Spleen (tissue), 11 donors: ENCODE measurements around the gene NEDD4L. TPM values are rescaled to one million over a fixed set of nuclear protein-coding genes. Genes with fewer than 3 reads are reported as not detected.

Experiments
- DNase-seq: peaks from one replicate; pipeline ENCODE4 v3.0.0-alpha.2; 2020
- H3K27ac ChIP-seq, 8 donors: fragments of 200-600 bp; sonication (generic) in 7 of 8; 1 replicate in 4 of 8; 2 replicates in 4 of 8; pipeline versions ENCODE4 v1.5.0 to v1.8.0; 2016 to 2021; ENCODE audit warnings: inconsistent platforms in 4 of 8, mild to moderate bottlenecking in 4 of 8, moderate library complexity in 1 of 8
- H3K27me3 ChIP-seq, 7 donors: fragments of 200-600 bp; sonication (generic) in 6 of 7; replicated peaks in 1 of 7; 1 replicate in 4 of 7; 2 replicates in 3 of 7; pipeline versions ENCODE4 v1.5.0 to v1.8.0; 2016 to 2021; ENCODE audit warnings: inconsistent platforms in 3 of 7, mild to moderate bottlenecking in 1 of 7
- H3K36me3 ChIP-seq, 6 donors: fragments of 200-600 bp; sonication (generic) in 5 of 6; 1 replicate in 4 of 6; 2 replicates in 2 of 6; pipeline versions ENCODE4 v1.5.0 to v1.8.0; 2016 to 2021; ENCODE audit warnings: inconsistent platforms in 2 of 6
- H3K4me1 ChIP-seq, 6 donors: fragments of 200-600 bp; sonication (generic) in 5 of 6; 1 replicate in 3 of 6; 2 replicates in 3 of 6; pipeline versions ENCODE4 v1.5.0 to v1.8.0; 2016 to 2021; ENCODE audit warnings: inconsistent platforms in 3 of 6
- H3K4me3 ChIP-seq, 8 donors: fragments of 200-600 bp; sonication (generic) in 7 of 8; 1 replicate in 4 of 8; 2 replicates in 4 of 8; pipeline versions ENCODE4 v1.5.0 to v1.8.0; 2016 to 2021; ENCODE audit warnings: inconsistent platforms in 4 of 8, mild to moderate bottlenecking in 4 of 8, moderate library complexity in 2 of 8
- H3K9me3 ChIP-seq, 8 donors: fragments of 200-600 bp; sonication (generic) in 7 of 8; 1 replicate in 4 of 8; 2 replicates in 4 of 8; pipeline versions ENCODE4 v1.5.0 to v1.8.0; 2016 to 2021; ENCODE audit warnings: inconsistent platforms in 4 of 8
- POLR2A ChIP-seq, 3 donors: fragments of 450-650 bp; IDR thresholded peaks; one replicate each; pipeline ENCODE4 v1.5.1; 2017; ENCODE audit warnings: antibody characterized with exemption in 3 of 3, mild to moderate bottlenecking in 1 of 3
- POLR2AphosphoS5 ChIP-seq, 3 donors: sonication (generic); formaldehyde crosslinking; IDR thresholded peaks; one replicate each; pipeline ENCODE4 v1.5.1; 2017; ENCODE audit warnings: antibody characterized with exemption in 3 of 3
- WGBS, 5 donors: extraction: QIAGEN DNeasy Blood & Tissue Kit in 3 of 5; methylation state at CpG; one replicate each; pipeline versions ENCODE4 v1.1.5 to v1.1.7; 2013 to 2018; 5-methylcytosine and 5-hydroxymethylcytosine counted together
- intact Hi-C: fragments of 100-400 bp; cut with DNase I; formaldehyde crosslinking; loops from one replicate; pipeline ENCODE4 v1.15.0; 2023; ENCODE audit warnings: low total_unique reads
- polyA plus RNA-seq, 3 donors: library from polyadenylated mRNA; stranded (reverse); fragments of 200-250 nt; gene quantifications; one replicate each; pipeline ENCODE4 v1.2.1, GENCODE V29; 2013
- total RNA-seq, 7 donors: library from RNA; depleted of rRNA in 3 of 7; stranded (reverse); fragments of >200 nt in 3 of 7; fragmentation: NEBNext Ultra II Directional in 4 of 7; extraction: Animal tissue kit (Norgen Biotek cat#: 25700) in 4 of 7; gene quantifications; one replicate each; pipeline versions ENCODE4 v1.1.0 to v1.2.1, GENCODE V29; 2016 to 2021
- TF ChIP-seq, protein P1 (sequence below), 11 experiments: fragments of 200-600 bp in 7 of 11; fragments of 450-650 bp in 4 of 11; sonication (generic) in 4 of 11; IDR thresholded peaks in 8 of 11; conservative IDR thresholded peaks in 3 of 11; 1 replicate in 7 of 11; 2 replicates in 4 of 11; pipeline versions ENCODE4 v1.4.0 to v1.8.0; 2016 to 2021; ENCODE audit warnings: antibody characterized with exemption in 11 of 11, inconsistent platforms in 4 of 11, mild to moderate bottlenecking in 1 of 11
- donor health status: healthy with polysubstance abuse.
- donor health status: DM: no; HTN: no; CAD: no; lungs with moderate emphysema.
- donor health status: DM: no; HTN: no; CAD: no.
- donor health status: Bipolar disorder and iron deficiency.
- donor health status: healthy.
- donor health status: DM: no; HTN: no; CAD: no.
- donor health status: DM: yes; HTN: yes; CAD: no.

The NEDD4L gene
- total and polyA plus RNA-seq, 10 donors, result 8.7 to 26.9 (median 18.3) TPM

DNA sequence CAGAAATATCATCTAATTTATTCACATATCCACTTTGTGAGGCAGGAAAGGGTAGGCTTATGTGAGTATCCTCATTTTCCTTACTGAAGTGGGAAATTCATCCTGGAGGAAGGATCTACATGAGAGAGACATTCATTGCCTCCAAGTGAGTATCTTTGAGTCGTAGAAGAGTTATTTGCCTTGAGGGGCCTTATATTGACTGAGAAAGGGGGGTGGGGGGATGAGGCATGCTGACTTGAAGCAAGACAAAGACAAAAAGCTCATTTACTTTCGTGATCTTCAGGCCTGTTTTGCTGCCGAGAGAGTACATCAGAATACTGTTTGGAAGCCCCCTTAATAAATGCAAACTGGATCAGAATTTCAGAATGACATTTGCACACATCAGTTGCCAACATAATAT lies 17.6 kb upstream of the NEDD4L start:
- H3K4me1 ChIP-seq, result no peaks in the 10 kb centered on the region
- 83 to 91% (median 84%) methylated on average over 3 of the region's 3 CpGs for WGBS, 5 donors
- H3K4me3 ChIP-seq, result no peak overlapping the region
- no peak overlapping the region for H3K27ac ChIP-seq
- no peaks in the 10 kb centered on the region for H3K36me3 ChIP-seq
- no peaks in the 10 kb centered on the region for H3K9me3 ChIP-seq
- TF ChIP-seq, protein P1, sequence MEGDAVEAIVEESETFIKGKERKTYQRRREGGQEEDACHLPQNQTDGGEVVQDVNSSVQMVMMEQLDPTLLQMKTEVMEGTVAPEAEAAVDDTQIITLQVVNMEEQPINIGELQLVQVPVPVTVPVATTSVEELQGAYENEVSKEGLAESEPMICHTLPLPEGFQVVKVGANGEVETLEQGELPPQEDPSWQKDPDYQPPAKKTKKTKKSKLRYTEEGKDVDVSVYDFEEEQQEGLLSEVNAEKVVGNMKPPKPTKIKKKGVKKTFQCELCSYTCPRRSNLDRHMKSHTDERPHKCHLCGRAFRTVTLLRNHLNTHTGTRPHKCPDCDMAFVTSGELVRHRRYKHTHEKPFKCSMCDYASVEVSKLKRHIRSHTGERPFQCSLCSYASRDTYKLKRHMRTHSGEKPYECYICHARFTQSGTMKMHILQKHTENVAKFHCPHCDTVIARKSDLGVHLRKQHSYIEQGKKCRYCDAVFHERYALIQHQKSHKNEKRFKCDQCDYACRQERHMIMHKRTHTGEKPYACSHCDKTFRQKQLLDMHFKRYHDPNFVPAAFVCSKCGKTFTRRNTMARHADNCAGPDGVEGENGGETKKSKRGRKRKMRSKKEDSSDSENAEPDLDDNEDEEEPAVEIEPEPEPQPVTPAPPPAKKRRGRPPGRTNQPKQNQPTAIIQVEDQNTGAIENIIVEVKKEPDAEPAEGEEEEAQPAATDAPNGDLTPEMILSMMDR (IDR thresholded peaks at IDR 0.05 in 8 of 11, conservative IDR thresholded peaks at IDR 0.05 in 3 of 11), result no peak
- TF ChIP-seq POLR2A (IDR thresholded peaks at IDR 0.05) (no peak), POLR2AphosphoS5 (IDR thresholded peaks at IDR 0.05) (no peak)
- H3K27me3 ChIP-seq, result peaks cover 0 to 3% (median 0%) of the 10 kb centered on the region in 7 donors
- intact Hi-C loops, result no loop called here
- no peak for DNase-seq

DNA sequence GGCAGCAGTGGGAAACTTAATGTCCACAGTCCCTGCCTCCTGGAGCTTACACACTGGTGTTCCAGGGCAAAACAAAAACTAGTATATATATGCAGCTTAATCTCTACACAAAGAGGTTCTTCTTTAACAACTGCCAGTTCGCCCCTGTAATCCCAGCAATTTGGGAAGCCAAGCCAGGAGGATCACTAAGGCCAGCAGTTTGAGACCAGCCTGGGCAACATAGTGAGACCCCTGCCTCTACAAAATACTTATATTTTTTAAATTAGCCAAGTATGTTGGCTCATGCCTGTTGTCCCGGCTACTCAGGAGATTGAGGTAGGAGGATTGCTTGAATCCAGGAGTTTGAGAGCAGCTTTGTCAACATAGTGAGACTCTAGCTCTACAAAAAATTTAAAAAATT lies 17.2 kb upstream of the NEDD4L start:
- no peak overlapping the region for H3K27ac ChIP-seq
- TF ChIP-seq POLR2AphosphoS5 (IDR thresholded peaks at IDR 0.05) (no peak), POLR2A (IDR thresholded peaks at IDR 0.05) (no peak)
- TF ChIP-seq, protein P1 (IDR thresholded peaks at IDR 0.05 in 8 of 11, conservative IDR thresholded peaks at IDR 0.05 in 3 of 11), result no peak
- intact Hi-C loops, result no loop called here

DNA sequence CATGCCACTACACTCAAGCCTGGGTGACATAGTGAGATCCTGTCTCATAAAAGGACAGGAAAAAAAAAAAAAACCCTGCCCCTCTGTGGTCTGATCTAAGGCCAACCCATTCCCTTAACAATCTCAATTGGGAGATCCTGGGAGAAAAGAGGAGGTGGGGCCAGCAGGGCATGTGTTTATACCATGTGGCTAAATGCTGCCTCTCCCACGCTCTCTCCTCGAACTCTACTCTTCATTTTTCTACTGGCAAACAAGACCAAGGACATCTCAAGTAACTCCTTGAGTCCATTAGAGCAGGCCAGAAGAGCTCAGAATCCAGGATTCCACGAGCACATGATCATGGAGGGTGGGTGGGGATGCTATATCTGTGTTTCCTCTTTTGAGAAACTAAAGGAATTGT lies 16.7 kb upstream of the NEDD4L start:
- 74 to 84% (median 83%) methylated on average over 3 of the region's 3 CpGs for WGBS, 5 donors
- intact Hi-C loops, result no loop called here
- TF ChIP-seq, protein P1 (IDR thresholded peaks at IDR 0.05 in 8 of 11, conservative IDR thresholded peaks at IDR 0.05 in 3 of 11), result no peak
- TF ChIP-seq POLR2A (IDR thresholded peaks at IDR 0.05), result no peak
- TF ChIP-seq POLR2AphosphoS5 (IDR thresholded peaks at IDR 0.05), result no peak

More for the DNA sequence above, 17.2 kb upstream of the NEDD4L start:
- 46 to 50% (median 50%) methylated on average over 2 of the region's 2 CpGs for WGBS, 5 donors
- Histone ChIP-seq H3K36me3 (no peaks in the 10 kb centered on the region), H3K9me3 (no peaks in the 10 kb centered on the region), H3K4me3 (no peak overlapping the region), H3K27me3 (peaks cover 0 to 3% (median 0%) of the 10 kb centered on the region in 7 donors), H3K4me1 (no peaks in the 10 kb centered on the region)
- DNase-seq, result no peak

DNA sequence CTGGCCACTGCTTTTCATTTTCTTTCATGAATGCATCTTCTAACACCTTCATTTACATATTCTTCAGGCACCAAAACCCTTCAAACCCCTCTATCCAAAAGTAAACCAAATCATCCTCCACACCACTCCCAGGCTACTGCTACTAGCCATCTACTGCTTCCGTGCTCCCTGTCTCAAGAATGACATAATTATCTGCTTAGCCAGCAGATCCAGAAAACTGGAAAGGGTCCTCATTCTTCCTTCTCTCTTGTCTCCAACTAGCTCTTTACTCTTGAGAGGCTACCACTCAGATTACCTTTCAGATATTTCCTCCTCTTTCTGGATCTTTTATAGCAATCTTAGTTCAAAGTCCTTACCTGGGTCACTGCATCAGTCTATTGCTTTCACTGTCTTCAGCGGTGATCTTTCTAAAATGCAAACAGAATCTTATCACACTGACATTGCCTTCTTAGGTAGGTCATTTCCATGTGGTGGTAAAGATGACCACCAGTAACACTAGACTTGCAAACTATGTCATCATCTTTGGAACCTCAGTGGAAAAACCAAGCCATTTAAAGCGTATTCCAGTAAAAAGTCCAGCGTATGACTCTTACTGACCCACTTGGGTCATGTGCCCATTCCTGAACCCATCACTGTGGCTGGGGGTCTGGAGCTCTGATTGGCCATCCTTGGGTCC lies 15.8 kb upstream of the NEDD4L start:
- H3K4me3 ChIP-seq, result no peak overlapping the region
- WGBS, 5 donors, result 84 to 97% (median 94%) methylated on average over 4 of the region's 4 CpGs
- no peaks in the 10 kb centered on the region for H3K9me3 ChIP-seq
- H3K27ac ChIP-seq, result no peak overlapping the region
- intact Hi-C loops, result no loop called here
- peaks cover 0 to 9% (median 0%) of the 10 kb centered on the region in 7 donors for H3K27me3 ChIP-seq
- DNase-seq, result no peak
- TF ChIP-seq, protein P1 (IDR thresholded peaks at IDR 0.05 in 8 of 11, conservative IDR thresholded peaks at IDR 0.05 in 3 of 11), result no peak
- TF ChIP-seq POLR2AphosphoS5 (IDR thresholded peaks at IDR 0.05) (no peak), POLR2A (IDR thresholded peaks at IDR 0.05) (no peak)
- no peaks in the 10 kb centered on the region for H3K36me3 ChIP-seq
- no peaks in the 10 kb centered on the region for H3K4me1 ChIP-seq

More for the DNA sequence above, 16.7 kb upstream of the NEDD4L start:
- Histone ChIP-seq H3K27me3 (peaks cover 0 to 3% (median 0%) of the 10 kb centered on the region in 7 donors), H3K27ac (no peak overlapping the region), H3K9me3 (no peaks in the 10 kb centered on the region), H3K36me3 (no peaks in the 10 kb centered on the region), H3K4me3 (no peak overlapping the region), H3K4me1 (no peaks in the 10 kb centered on the region)
- no peak for DNase-seq
